Thyroid gland (tissue), 4 donors: Measurements from ENCODE around the gene ZNF79.

Source experiments
- POLR2A ChIP-seq, 2 donors: fragments of 450-650 bp; IDR thresholded peaks; one replicate each; pipeline ENCODE4 v1.6.1; 2017; ENCODE audit warnings: antibody characterized with exemption in 2 of 2, mild to moderate bottlenecking in 2 of 2, moderate library complexity in 1 of 2
- TF ChIP-seq, protein P1 (sequence below), 6 experiments: fragments of 200-600 bp in 3 of 6; fragments of 450-650 bp in 3 of 6; sonication (generic) in 3 of 6; IDR thresholded peaks; one replicate each; pipeline ENCODE4 v1.5.1; 2016 to 2019; ENCODE audit warnings: antibody characterized with exemption in 6 of 6, mild to moderate bottlenecking in 2 of 6, inconsistent platforms in 1 of 6, moderate library complexity in 1 of 6

GRCh38 chr9:127445851-127446712 is 21.9 kb downstream of the ZNF79 start:
- TF ChIP-seq, protein P1, sequence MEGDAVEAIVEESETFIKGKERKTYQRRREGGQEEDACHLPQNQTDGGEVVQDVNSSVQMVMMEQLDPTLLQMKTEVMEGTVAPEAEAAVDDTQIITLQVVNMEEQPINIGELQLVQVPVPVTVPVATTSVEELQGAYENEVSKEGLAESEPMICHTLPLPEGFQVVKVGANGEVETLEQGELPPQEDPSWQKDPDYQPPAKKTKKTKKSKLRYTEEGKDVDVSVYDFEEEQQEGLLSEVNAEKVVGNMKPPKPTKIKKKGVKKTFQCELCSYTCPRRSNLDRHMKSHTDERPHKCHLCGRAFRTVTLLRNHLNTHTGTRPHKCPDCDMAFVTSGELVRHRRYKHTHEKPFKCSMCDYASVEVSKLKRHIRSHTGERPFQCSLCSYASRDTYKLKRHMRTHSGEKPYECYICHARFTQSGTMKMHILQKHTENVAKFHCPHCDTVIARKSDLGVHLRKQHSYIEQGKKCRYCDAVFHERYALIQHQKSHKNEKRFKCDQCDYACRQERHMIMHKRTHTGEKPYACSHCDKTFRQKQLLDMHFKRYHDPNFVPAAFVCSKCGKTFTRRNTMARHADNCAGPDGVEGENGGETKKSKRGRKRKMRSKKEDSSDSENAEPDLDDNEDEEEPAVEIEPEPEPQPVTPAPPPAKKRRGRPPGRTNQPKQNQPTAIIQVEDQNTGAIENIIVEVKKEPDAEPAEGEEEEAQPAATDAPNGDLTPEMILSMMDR (IDR thresholded peaks at IDR 0.05), result no peak
- no peak for TF ChIP-seq POLR2A (IDR thresholded peaks at IDR 0.05)
